ENCODE results near the gene ZSCAN10. TPM values are rescaled to one million over a fixed set of nuclear protein-coding genes. Genes with fewer than 3 reads are reported as not detected.

Gene ZSCAN10
- total RNA-seq, 1 experiment from 2014 or later: 207 TPM

- Histone ChIP-seq H2BK20ac (ENCODE audit: low read depth, low read length, poor library complexity, severe bottlenecking) (no peak overlapping the region), H2BK12ac (ENCODE audit: insufficient read length, low read depth, low read length) (no peak overlapping the region), H4K20me1 (ENCODE audit: control insufficient read depth, insufficient read depth, insufficient read length) (no peaks in the 10 kb centered on the region), H3K56ac (ENCODE audit: insufficient read length, low read depth, low read length) (no peak overlapping the region), H4K8ac (replicated peaks; ENCODE audit: insufficient read length, low read depth, low read length) (no peak overlapping the region), H3K27ac (ENCODE audit: insufficient read length, low read depth, low read length) (no peak overlapping the region), H3K14ac (ENCODE audit: insufficient read depth, low read length) (no peak overlapping the region), H3T11ph (ENCODE audit: low read length) (no peak overlapping the region), H3K9ac (ENCODE audit: extremely low read depth, insufficient read length, low read length) (no peak overlapping the region), H2BK120ac (ENCODE audit: low read depth, low read length, poor library complexity, severe bottlenecking) (no peak overlapping the region), H3K9me3 (ENCODE audit: control insufficient read depth, low read depth, low read length) (no peaks in the 10 kb centered on the region), H2BK5ac (ENCODE audit: insufficient read length, low read length) (no peak overlapping the region), H3K27me3 (ENCODE audit: insufficient read depth, low read length) (no peaks in the 10 kb centered on the region), H4K91ac (ENCODE audit: insufficient read length, low read depth, low read length) (no peak overlapping the region), H3K79me1 (ENCODE audit: insufficient read depth, low read depth, low read length, poor library complexity, severe bottlenecking) (no peaks in the 10 kb centered on the region), H2AFZ (ENCODE audit: low read length) (no peak overlapping the region), H2BK15ac (ENCODE audit: low read depth, low read length) (no peak overlapping the region), H3K23me2 (ENCODE audit: insufficient read length, low read depth, low read length, poor library complexity, severe bottlenecking) (peaks cover 13% of the 10 kb centered on the region), H3K18ac (ENCODE audit: insufficient read length, low read depth, low read length) (no peak overlapping the region), H3K4me2 (ENCODE audit: insufficient read depth, insufficient read length, low read length) (no peak overlapping the region), H3K4me1 (ENCODE audit: insufficient read depth, low read length) (no peaks in the 10 kb centered on the region), H3K23ac (ENCODE audit: insufficient read length, low read depth, low read length) (no peak overlapping the region), H2AK5ac (ENCODE audit: insufficient read length, low read length) (no peak overlapping the region), H3K4ac (ENCODE audit: low read depth, low read length) (no peak overlapping the region), H4K5ac (ENCODE audit: insufficient read length, low read depth, low read length) (no peak overlapping the region), H3K79me2 (ENCODE audit: insufficient read depth, low read length) (no peaks in the 10 kb centered on the region)
- Mint-ChIP-seq H3K9me3 (peaks cover 2 to 8% of the 10 kb centered on the region in 2 experiments; a peak in 2 of 5 replicates), H3K27me3 (ENCODE audit: low read depth) (peaks cover 38% of the 10 kb centered on the region), H3K36me3 (ENCODE audit: insufficient read depth in 1 of 3, low read depth in 3 of 3) (no peaks in the 10 kb centered on the region), H3K27ac (no peak overlapping the region), H3K4me1 (peaks cover 7 to 12% of the 10 kb centered on the region in 2 experiments), H3K4me3 (no peak overlapping the region)
- no peak for DNase-seq
- no CpG with 5 or more reads among the region's 5 CpGs for WGBS (ENCODE audit: extremely low coverage, insufficient read length, low lambda C conversion rate)
- no peak for TF ChIP-seq CTCF (conservative IDR thresholded peaks at IDR 0.05)
These were observed 48.6 kb upstream of the ZSCAN10 start for GRCh38 chr16:3147757-3148104.

All from H9 (cell line).